Measurements from ENCODE around the gene NPAS3.

NPAS3 gene

GRCh38 chr14:33660248-33660647 lies 721.6 kb downstream of the NPAS3 start:
- DNase-seq (ENCODE audit: insufficient read length, low spot score) (no peak), FAIRE-seq (no peak)
- no peak for TF ChIP-seq POU2F2 (IDR thresholded peaks at IDR 0.05; ENCODE audit: low read depth, low read length)
- no peak for TF ChIP-seq TAF1 (IDR thresholded peaks at IDR 0.05; ENCODE audit: low read depth, low read length)
- TF ChIP-seq POLR2A (IDR thresholded peaks at IDR 0.05; ENCODE audit: low read depth, low read length): no peak
- no peak for TF ChIP-seq SPI1 (IDR thresholded peaks at IDR 0.05; ENCODE audit: low read depth, low read length)
- TF ChIP-seq PAX5 (IDR thresholded peaks at IDR 0.05; ENCODE audit: insufficient read depth, low read length, severe bottlenecking): no peak
- no peak for TF ChIP-seq POLR2AphosphoS5 (IDR thresholded peaks at IDR 0.05; ENCODE audit: low read depth, low read length)

- no peak for DNase-seq (ENCODE audit: insufficient read length, low spot score)
- FAIRE-seq: no peak
- TF ChIP-seq POLR2A (IDR thresholded peaks at IDR 0.05; ENCODE audit: low read depth, low read length) (no peak), SPI1 (IDR thresholded peaks at IDR 0.05; ENCODE audit: low read depth, low read length) (no peak)
Measured at GRCh38 chr14:33661101-33661500, 722.4 kb downstream of the NPAS3 start.

DNA sequence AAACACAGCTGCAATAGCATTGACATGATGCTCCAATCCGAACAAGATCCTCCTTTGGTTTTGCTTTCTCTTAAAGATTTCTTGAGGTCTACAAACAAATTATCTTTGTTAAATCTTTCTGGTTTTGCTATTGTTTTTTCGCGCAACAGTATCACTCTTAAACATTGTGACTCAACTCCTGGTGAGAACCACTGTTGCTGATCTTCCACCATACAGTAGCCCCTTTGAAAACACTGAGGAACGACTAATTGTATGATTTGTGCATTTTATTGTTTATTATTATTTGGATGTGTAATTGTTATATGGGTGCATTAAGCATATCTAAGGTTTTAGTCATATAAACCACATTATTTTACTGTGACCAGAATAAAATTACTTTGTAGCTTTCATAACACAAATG lies 729.4 kb downstream of the NPAS3 start:
- TF ChIP-seq POU2F2 (IDR thresholded peaks at IDR 0.05; ENCODE audit: low read depth, low read length): no peak
- no peak for TF ChIP-seq POLR2A (IDR thresholded peaks at IDR 0.05; ENCODE audit: low read depth, low read length)
- no peak for TF ChIP-seq PAX5 (IDR thresholded peaks at IDR 0.05; ENCODE audit: insufficient read depth, low read length, severe bottlenecking)
- no peak for TF ChIP-seq SPI1 (IDR thresholded peaks at IDR 0.05; ENCODE audit: low read depth, low read length)
- TF ChIP-seq TAF1 (IDR thresholded peaks at IDR 0.05; ENCODE audit: low read depth, low read length): no peak
- TF ChIP-seq POLR2AphosphoS5 (IDR thresholded peaks at IDR 0.05; ENCODE audit: low read depth, low read length): no peak
- FAIRE-seq (no peak), DNase-seq (ENCODE audit: insufficient read length, low spot score) (no peak)

GRCh38 chr14:33669111-33669510 lies 730.4 kb downstream of the NPAS3 start:
- TF ChIP-seq POLR2AphosphoS5 (IDR thresholded peaks at IDR 0.05; ENCODE audit: low read depth, low read length): no peak
- TF ChIP-seq PAX5 (IDR thresholded peaks at IDR 0.05; ENCODE audit: insufficient read depth, low read length, severe bottlenecking): no peak
- TF ChIP-seq TAF1 (IDR thresholded peaks at IDR 0.05; ENCODE audit: low read depth, low read length): no peak
- TF ChIP-seq POU2F2 (IDR thresholded peaks at IDR 0.05; ENCODE audit: low read depth, low read length): no peak
- TF ChIP-seq POLR2A (IDR thresholded peaks at IDR 0.05; ENCODE audit: low read depth, low read length): no peak
- no peak for TF ChIP-seq SPI1 (IDR thresholded peaks at IDR 0.05; ENCODE audit: low read depth, low read length)
- no peak for DNase-seq (ENCODE audit: insufficient read length, low spot score)
- no peak for FAIRE-seq

GRCh38 chr14:33670235-33670634 lies 731.6 kb downstream of the NPAS3 start:
- DNase-seq (ENCODE audit: insufficient read length, low spot score) (no peak), FAIRE-seq (no peak)
- TF ChIP-seq POU2F2 (IDR thresholded peaks at IDR 0.05; ENCODE audit: low read depth, low read length) (no peak), POLR2AphosphoS5 (IDR thresholded peaks at IDR 0.05; ENCODE audit: low read depth, low read length) (no peak), PAX5 (IDR thresholded peaks at IDR 0.05; ENCODE audit: insufficient read depth, low read length, severe bottlenecking) (no peak), TAF1 (IDR thresholded peaks at IDR 0.05; ENCODE audit: low read depth, low read length) (no peak), SPI1 (IDR thresholded peaks at IDR 0.05; ENCODE audit: low read depth, low read length) (no peak), POLR2A (IDR thresholded peaks at IDR 0.05; ENCODE audit: low read depth, low read length) (no peak)

GRCh38 chr14:33671556-33671955 lies 732.9 kb downstream of the NPAS3 start:
- no peak for TF ChIP-seq POLR2AphosphoS5 (IDR thresholded peaks at IDR 0.05; ENCODE audit: low read depth, low read length)
- no peak for TF ChIP-seq POU2F2 (IDR thresholded peaks at IDR 0.05; ENCODE audit: low read depth, low read length)
- no peak for TF ChIP-seq PAX5 (IDR thresholded peaks at IDR 0.05; ENCODE audit: insufficient read depth, low read length, severe bottlenecking)
- no peak for TF ChIP-seq POLR2A (IDR thresholded peaks at IDR 0.05; ENCODE audit: low read depth, low read length)
- no peak for TF ChIP-seq SPI1 (IDR thresholded peaks at IDR 0.05; ENCODE audit: low read depth, low read length)
- no peak for TF ChIP-seq TAF1 (IDR thresholded peaks at IDR 0.05; ENCODE audit: low read depth, low read length)
- FAIRE-seq (no peak), DNase-seq (ENCODE audit: insufficient read length, low spot score) (no peak)

DNA sequence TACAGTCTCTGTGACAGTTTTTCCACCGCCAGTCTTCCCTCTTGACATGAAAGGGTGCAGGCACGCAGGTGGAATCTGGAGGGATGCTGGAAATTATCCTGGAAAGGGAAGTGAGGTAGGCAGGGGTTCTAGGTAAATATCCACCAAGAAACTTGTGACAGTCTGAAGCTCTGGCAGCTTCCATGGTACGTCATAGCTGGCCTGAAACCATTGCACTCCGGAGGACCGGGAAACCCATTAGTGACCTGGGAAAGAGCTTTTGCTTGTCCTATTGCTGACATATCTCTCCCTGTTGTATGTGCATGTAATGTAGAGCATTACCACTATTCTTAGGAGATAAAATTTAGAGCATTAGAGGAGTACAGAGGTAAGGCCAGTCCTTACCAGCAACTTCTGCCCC lies 736.2 kb downstream of the NPAS3 start:
- no peak for FAIRE-seq
- DNase-seq (ENCODE audit: insufficient read length, low spot score): no peak
- TF ChIP-seq POLR2A (IDR thresholded peaks at IDR 0.05; ENCODE audit: low read depth, low read length): no peak
- TF ChIP-seq SPI1 (IDR thresholded peaks at IDR 0.05; ENCODE audit: low read depth, low read length): no peak
- no peak for TF ChIP-seq POU2F2 (IDR thresholded peaks at IDR 0.05; ENCODE audit: low read depth, low read length)
- no peak for TF ChIP-seq POLR2AphosphoS5 (IDR thresholded peaks at IDR 0.05; ENCODE audit: low read depth, low read length)
- no peak for TF ChIP-seq TAF1 (IDR thresholded peaks at IDR 0.05; ENCODE audit: low read depth, low read length)
- TF ChIP-seq PAX5 (IDR thresholded peaks at IDR 0.05; ENCODE audit: insufficient read depth, low read length, severe bottlenecking): no peak

- DNase-seq (ENCODE audit: insufficient read length, low spot score) (no peak), FAIRE-seq (no peak)
- TF ChIP-seq SPI1 (IDR thresholded peaks at IDR 0.05; ENCODE audit: low read depth, low read length): no peak
- TF ChIP-seq POU2F2 (IDR thresholded peaks at IDR 0.05; ENCODE audit: low read depth, low read length): no peak
- TF ChIP-seq PAX5 (IDR thresholded peaks at IDR 0.05; ENCODE audit: insufficient read depth, low read length, severe bottlenecking): no peak
- TF ChIP-seq POLR2A (IDR thresholded peaks at IDR 0.05; ENCODE audit: low read depth, low read length): no peak
- no peak for TF ChIP-seq POLR2AphosphoS5 (IDR thresholded peaks at IDR 0.05; ENCODE audit: low read depth, low read length)
- TF ChIP-seq TAF1 (IDR thresholded peaks at IDR 0.05; ENCODE audit: low read depth, low read length): no peak
Measured at GRCh38 chr14:33675415-33676130, 736.9 kb downstream of the NPAS3 start.

GRCh38 chr14:33676135-33676566 lies 737.5 kb downstream of the NPAS3 start:
- DNase-seq (ENCODE audit: insufficient read length, low spot score): no peak
- no peak for FAIRE-seq
- TF ChIP-seq POLR2AphosphoS5 (IDR thresholded peaks at IDR 0.05; ENCODE audit: low read depth, low read length) (no peak), SPI1 (IDR thresholded peaks at IDR 0.05; ENCODE audit: low read depth, low read length) (no peak), PAX5 (IDR thresholded peaks at IDR 0.05; ENCODE audit: insufficient read depth, low read length, severe bottlenecking) (no peak), POU2F2 (IDR thresholded peaks at IDR 0.05; ENCODE audit: low read depth, low read length) (no peak), POLR2A (IDR thresholded peaks at IDR 0.05; ENCODE audit: low read depth, low read length) (no peak), TAF1 (IDR thresholded peaks at IDR 0.05; ENCODE audit: low read depth, low read length) (no peak)

DNA sequence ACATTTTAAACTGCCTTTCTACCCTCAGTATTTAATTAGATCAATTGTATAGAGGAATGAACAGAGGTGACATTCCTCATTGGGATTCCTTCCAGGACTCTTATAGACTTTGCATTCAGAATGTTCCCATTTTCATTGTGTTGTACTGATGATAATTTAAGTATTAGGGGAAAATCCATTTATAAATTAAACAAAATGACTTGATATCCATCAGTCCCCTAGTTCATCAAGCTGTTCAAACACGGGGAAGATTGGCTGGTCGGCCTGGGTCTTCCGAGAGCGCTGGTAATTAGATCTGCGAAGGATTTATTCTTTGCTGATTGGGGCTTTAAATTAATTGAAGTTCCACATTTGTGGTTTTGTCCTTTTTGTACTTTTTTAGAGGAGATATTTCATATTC lies 738.2 kb downstream of the NPAS3 start:
- FAIRE-seq: no peak
- TF ChIP-seq POU2F2 (IDR thresholded peaks at IDR 0.05; ENCODE audit: low read depth, low read length): no peak
- TF ChIP-seq SPI1 (IDR thresholded peaks at IDR 0.05; ENCODE audit: low read depth, low read length): no peak
- TF ChIP-seq PAX5 (IDR thresholded peaks at IDR 0.05; ENCODE audit: insufficient read depth, low read length, severe bottlenecking): no peak
- no peak for TF ChIP-seq POLR2A (IDR thresholded peaks at IDR 0.05; ENCODE audit: low read depth, low read length)
- TF ChIP-seq POLR2AphosphoS5 (IDR thresholded peaks at IDR 0.05; ENCODE audit: low read depth, low read length): no peak
- TF ChIP-seq TAF1 (IDR thresholded peaks at IDR 0.05; ENCODE audit: low read depth, low read length): no peak
- DNase-seq (ENCODE audit: insufficient read length, low spot score): no peak
